Stimulated activated naive CD4-positive, alpha-beta T cell treated with Interleukin-2 at 50 U/mL for 16 hours (primary cell): ENCODE data around the gene GLI1.
"Not testable (repeated sequence)": the region's sequence is repeated elsewhere in the genome, so short reads cannot be mapped to it uniquely, and the experiment has no call there.

ENCODE experiments used
- DNase-seq: peaks from one replicate; lab custom pipeline; 2025; lab: John Stamatoyannopoulos, UW

Gene GLI1

DNA sequence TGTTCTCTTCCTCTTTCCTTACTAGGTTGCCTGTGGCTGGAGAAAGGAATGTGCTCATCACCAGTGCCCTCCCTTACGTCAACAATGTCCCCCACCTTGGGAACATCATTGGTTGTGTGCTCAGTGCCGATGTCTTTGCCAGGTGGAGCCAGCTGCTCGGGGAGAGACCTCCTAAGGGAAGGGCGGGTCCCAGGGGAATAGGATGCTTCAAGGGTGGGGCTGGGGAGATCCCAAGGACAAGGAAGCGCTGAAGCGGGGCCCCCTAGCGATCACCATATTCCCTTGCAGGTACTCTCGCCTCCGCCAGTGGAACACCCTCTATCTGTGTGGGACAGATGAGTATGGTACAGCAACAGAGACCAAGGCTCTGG is 38.5 kb downstream of the GLI1 start:
- DNase-seq, result no peak

DNA sequence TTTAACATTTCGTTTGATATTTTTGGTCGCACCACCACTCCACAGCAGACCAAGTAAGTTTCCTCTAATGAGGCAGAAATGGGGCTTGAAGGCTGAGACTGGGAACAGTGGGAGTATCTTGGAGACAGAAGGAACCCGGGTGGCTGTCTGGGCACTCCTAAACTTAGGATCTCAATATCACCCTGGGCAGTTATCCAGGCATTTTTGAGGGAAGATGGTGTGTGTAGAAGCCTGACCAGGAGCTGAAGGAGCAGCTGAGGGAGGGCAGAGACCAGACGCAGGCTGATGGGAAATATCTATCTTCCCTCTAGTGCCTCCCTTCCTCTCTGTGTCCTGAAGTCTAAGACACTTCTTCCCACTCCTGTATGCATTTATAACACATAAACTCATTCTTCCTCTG is 39.0 kb downstream of the GLI1 start:
- DNase-seq, result no peak

DNA sequence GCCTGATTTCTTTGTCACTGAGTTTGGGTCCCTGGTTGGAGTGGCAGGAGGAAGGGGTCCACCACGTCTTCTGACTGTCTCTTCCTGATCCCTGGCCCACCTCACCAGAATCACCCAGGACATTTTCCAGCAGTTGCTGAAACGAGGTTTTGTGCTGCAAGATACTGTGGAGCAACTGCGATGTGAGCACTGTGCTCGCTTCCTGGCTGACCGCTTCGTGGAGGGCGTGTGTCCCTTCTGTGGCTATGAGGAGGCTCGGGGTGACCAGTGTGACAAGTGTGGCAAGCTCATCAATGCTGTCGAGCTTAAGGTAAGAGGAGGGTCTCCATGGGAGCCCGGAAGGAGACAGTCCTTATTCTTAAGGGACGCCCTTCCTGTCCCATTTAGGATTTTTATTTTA is 40.6 kb downstream of the GLI1 start:
- DNase-seq, result no peak

DNA sequence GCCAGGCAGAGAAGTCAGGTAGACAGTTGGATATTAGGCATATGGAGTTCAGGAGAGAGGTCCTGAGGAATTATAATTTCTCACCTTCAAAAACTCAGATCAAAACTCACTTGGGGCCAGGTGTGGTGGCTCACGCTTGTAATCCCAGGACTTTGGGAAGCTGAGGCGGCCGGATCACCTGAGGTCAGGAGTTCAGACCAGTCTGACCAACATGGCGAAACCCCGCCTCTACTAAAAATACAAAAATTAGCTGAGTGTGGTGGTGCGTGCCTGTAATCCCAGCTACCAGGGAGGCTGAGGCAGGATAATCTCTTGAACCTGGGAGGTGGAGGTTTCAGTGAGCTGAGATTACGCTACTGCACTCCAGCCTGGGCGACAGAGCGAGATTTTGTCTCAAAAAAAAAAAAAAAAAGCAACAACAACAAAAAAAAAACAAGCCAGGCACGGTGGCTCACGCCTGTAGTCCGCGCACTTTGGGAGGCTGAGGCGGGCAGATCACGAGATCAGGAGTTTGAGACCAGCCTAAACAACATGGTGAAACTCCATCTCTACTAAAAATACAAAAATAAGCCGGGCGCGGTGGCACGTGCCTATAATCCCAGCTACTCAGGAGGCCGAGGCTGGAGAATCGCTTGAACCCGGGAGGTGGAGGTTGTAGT is 42.9 kb downstream of the GLI1 start:
- not testable (repeated sequence) for DNase-seq

DNA sequence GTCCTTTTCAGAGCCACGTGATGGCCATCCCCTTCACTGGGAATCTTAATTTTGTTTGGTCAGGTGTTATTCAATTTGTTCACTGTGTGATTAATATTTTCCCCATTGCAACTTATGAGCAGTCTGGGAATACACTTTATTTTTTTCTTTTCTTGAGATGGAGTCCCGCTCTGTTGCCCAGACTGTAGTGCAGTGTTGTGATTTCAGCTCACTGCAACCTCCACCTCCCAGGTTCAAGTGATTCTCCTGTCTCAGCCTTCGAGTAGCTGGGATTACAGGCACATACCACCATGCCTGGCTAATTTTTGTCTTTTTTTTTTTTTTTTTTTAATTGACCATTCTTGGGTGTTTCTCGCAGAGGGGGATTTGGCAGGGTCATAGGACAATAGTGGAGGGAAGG is 47.0 kb downstream of the GLI1 start:
- not testable (repeated sequence) for DNase-seq

DNA sequence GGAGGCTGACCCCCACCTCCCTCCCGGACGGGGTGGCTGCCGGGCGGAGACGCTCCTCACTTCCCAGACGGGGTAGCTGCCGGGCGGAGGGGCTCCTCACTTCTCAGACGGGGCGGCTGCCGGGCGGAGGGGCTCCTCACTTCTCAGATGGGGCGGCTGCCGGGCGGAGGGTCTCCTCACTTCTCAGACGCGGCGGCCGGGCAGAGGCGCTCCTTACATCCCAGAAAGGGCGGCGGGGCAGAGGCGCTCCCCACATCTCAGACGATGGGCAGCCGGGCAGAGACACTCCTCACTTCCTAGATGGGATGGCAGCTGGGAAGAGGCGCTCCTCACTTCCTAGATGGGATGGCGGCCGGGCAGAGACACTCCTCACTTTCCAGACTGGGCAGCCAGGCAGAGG is 48.2 kb downstream of the GLI1 start:
- DNase-seq, result not testable (repeated sequence)

DNA sequence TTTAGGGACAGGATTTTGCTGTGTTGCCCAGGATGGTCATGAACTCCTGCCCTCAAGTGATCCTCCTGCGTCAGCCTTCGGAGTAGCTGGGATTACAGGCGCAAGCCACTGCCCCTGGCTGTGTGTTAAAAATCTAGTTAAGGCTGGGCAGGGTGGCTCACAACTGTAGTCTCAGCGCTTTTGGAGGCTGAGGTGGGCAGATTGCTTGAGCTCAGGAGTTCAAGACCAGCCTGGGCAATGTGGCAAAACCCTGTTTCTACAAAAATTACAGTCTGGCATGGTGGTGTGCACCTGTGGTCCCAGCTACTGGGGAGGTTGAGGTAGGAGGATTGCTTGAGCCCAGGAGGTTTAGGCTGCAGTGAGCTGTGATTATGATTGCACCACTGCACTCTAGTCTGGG is 51.6 kb downstream of the GLI1 start:
- DNase-seq, result no peak

DNA sequence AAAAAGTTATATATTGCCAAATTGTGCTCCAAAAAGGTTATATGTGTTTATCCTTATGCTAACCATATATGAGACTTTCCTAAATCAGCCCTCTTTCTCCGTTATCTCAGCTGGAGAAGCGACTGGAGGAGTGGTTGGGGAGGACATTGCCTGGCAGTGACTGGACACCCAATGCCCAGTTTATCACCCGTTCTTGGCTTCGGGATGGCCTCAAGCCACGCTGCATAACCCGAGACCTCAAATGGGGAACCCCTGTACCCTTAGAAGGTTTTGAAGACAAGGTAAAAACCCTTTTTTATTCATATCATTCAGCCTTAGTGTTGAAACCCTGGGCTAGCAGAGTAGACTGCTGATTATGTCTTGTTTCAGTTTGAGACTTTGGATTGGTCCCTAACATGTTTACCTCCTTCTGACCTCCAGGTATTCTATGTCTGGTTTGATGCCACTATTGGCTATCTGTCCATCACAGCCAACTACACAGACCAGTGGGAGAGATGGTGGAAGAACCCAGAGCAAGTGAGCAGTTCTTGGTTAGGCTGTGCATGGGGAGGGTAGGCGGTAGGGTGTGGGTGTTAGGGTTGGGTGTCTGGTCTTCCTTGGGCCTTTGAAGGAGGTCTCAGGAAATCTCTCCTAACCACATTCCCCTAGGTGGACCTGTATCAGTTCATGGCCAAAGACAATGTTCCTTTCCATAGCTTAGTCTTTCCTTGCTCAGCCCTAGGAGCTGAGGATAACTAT is 52.2 kb downstream of the GLI1 start:
- no peak for DNase-seq

DNA sequence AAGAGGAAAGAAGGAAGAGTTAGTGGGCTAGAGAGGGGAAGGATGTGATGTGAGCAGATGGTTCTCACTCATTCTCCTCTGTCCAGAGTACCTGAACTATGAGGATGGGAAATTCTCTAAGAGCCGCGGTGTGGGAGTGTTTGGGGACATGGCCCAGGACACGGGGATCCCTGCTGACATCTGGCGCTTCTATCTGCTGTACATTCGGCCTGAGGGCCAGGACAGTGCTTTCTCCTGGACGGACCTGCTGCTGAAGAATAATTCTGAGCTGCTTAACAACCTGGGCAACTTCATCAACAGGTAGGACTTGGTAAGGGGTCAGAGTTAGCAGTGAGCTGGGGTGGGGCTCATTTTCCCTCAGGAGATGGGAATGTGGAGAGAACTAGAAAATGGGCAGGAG is 53.1 kb downstream of the GLI1 start:
- no peak for DNase-seq

DNA sequence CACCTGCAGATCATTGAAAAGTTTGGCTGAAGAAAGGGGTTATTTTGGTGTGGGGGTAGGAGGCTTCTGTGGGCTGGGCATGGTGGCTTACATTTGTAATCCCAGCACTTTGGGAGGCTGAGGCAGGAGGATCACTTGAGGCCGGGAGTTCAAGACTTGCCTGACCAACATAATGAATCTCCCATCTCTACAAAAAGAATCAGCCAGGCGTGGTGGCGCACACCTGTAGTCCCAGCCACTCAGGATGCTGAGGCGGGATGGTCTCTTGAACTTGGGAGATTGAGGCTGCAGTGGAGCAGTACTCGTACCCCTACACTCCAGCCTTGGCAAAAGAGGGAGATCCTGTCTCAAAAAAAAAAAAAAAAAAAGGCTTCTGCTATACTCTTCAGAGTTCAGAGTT is 53.7 kb downstream of the GLI1 start:
- no peak for DNase-seq

DNA sequence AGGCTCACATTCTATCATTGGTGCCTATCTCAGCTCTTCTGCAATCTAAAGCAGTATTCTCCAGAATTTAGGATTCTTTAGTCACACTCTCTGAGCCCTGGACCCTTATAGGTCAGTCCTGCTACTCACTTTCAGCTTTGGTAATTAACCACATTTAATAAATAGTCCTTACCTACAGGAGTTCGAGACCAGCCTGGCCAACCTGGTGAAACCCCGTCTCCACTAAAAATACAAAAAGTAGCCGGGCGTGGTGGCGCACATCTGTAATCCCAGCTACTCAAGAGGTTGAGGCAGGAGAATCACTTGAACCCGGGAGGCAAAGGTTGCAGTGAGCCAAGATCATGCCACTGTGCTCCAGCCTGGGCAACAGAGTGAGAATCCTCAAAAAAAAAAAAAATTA is 54.1 kb downstream of the GLI1 start:
- not testable (repeated sequence) for DNase-seq

DNA sequence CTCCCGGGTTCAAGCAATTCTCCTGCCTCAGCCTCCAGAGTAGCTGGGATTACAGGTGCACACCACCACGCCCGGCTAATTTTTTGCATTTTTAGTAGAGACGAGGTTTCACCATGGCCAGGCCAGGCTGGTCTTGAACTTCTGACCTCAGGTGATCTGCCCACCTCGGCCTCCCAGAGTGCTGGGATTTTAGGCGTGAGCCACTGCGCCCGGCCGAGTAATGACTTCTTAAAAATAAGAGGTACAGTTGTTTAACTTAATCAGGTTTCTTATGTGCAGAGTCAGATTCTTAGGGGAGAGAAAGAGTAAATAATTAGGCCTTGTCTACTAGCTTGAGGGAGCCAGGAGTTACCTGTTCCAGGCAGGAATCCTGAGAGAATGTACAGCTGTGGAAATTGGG is 54.7 kb downstream of the GLI1 start:
- DNase-seq, result not testable (repeated sequence)

DNA sequence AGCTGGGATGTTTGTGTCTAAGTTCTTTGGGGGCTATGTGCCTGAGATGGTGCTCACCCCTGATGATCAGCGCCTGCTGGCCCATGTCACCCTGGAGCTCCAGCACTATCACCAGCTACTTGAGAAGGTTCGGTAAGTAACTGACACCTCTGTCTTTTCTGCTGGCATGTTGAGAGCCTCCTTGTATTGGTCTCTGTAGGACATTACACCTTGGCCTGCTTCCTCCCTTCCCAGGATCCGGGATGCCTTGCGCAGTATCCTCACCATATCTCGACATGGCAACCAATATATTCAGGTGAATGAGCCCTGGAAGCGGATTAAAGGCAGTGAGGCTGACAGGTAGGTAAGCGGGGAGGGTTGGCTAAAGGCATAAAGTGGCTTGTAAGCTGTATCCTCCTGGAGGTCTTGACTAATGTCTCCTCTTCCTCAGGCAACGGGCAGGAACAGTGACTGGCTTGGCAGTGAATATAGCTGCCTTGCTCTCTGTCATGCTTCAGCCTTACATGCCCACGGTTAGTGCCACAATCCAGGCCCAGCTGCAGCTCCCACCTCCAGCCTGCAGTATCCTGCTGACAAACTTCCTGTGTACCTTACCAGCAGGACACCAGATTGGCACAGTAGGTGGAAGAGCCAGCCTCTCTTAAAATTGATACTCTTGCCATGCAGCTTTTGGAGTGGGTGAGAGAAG is 55.3 kb downstream of the GLI1 start:
- DNase-seq, result no peak

DNA sequence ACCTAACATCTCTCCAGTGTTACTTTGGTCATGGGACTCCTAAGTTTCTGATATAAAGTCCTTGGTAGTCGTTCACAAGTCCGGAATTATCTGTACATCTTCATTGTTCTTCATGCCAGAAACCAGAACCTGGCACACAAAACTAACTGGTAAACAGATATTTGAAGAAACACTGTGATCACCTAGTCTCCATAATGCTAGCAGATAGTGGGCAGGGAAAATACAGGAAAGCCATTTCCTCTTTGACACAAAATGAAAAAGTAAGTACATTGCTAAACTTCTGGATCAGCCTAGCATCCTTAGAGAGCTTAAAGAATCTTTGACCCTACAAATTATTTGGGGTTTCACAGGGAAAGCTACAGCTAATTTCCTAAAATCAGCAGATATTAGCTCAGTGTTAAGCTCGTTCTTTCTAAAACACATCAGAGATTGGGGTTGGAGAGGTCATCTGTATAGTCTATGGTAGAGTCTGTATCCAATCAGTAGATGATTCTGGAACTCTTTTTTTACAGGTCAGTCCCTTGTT is 55.9 kb downstream of the GLI1 start:
- DNase-seq, result no peak

DNA sequence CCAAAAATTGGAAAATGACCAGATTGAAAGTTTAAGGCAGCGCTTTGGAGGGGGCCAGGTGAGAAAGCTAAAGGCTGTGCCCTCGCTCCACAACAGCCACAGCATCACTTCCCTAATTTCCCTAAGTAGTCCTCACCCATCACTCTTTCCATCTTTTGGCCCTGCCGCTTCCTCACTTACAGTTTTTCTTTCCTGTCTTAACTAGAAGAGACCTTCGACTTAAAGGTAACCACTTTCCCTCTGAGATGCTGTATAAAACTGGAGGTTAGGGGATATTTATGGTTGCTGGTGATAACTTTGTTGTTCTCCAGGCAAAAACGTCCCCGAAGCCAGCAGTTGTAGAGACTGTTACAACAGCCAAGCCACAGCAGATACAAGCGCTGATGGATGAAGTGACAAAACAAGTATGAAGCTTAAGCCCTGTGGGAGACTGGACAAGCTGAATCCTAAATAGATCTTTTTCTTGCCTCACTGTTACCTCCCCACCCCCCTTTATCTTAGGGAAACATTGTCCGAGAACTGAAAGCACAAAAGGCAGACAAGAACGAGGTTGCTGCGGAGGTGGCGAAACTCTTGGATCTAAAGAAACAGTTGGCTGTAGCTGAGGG is 56.5 kb downstream of the GLI1 start:
- DNase-seq, result no peak

DNA sequence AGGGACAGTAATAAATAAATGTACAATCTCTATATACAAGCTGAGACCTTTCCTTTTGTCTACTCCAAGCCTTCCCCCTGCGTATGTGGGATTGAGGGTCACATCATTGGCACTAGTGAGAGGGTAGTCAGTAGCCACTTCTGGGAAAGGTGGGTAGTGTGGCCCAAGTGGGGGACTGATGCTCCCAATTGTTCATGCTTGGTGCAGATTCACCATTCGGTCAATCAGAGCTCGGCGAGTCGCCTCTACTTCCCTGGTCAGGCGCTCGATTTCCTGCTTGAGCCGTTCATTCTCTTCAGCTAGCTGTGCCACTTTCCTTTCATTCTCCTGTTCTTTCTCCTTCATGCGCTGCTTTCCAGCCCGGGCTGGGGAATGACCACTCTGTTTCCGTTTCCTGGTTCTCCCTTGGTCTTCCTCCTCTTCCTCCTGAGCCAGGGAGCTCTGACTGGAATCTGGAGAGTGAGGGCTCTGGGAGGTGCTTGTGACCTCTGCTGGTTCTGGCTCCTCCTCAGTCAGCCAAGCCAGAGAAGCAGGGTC is 57.1 kb downstream of the GLI1 start:
- DNase-seq, result no peak

DNA sequence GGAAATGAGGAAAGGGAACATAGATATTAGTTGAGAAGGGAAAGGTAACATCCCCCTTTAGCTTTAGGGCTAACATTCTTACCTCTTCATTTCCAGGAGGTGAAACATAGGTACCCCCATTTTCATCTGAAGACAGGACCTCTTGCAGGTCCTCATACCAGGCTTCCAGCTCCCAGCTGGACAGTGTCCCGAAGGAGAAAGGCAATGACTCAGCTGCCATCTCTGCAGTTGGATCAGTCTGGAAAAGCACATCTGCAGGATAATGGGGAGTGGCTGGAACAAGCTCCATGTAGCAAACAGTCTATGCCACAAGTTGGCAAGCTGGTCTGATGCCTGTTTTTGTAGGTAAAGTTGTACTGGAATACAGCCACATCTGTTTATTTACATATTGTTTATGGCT is 57.6 kb downstream of the GLI1 start:
- no peak for DNase-seq

DNA sequence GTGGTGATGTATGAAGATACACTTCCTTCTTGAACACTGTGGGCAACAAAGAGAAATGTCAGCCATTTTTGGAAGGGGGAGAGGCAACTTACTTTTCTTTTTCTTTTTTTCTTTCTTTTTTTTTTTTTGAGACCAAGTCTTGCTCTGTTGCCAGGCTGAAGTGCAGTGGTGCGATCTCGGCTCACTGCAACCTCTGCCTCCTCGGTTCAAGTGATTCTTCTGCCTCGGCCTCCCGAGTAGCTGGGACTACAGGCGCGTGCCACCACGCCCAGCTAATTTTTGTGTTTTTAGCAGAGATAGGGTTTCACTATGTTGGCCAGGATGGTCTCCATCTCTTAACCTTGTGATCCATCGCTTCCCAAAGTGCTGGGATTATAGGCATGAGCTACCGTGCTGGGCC is 58.1 kb downstream of the GLI1 start:
- not testable (repeated sequence) for DNase-seq

DNA sequence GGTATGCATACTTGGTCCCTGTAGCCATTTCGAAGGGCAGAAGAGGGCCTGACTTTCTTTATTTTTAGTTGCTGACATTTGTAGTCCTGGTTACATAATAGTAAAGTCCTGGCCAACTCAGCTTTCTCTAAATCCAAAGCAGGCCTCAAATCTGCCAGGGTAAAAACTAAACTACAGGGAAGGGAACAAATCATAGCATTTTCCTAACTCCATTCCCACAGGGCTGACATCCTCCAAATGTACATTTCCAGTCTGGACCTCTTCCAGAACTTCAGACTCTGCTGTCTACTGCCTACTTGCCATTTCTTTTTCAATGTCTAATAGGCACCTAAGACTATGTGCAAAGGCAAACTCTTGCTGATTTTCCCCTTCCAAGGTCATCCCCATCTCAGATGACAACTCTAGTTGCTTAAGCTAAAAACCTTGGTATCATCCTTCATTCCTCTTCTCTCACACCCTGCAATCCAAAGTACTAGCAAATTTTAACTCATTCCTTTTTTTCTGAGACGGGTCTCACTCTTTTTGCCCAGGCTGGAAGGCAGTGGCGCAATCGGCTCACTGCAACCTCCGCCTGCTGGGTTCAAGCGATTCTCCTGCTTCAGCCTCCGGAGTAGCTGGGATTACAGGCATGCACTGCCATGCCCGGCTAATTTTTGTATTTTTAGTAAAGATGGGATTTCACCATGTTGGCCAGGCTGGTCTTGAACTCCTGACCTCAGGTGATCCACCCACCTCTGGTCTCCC is 58.8 kb downstream of the GLI1 start:
- DNase-seq, result no peak

DNA sequence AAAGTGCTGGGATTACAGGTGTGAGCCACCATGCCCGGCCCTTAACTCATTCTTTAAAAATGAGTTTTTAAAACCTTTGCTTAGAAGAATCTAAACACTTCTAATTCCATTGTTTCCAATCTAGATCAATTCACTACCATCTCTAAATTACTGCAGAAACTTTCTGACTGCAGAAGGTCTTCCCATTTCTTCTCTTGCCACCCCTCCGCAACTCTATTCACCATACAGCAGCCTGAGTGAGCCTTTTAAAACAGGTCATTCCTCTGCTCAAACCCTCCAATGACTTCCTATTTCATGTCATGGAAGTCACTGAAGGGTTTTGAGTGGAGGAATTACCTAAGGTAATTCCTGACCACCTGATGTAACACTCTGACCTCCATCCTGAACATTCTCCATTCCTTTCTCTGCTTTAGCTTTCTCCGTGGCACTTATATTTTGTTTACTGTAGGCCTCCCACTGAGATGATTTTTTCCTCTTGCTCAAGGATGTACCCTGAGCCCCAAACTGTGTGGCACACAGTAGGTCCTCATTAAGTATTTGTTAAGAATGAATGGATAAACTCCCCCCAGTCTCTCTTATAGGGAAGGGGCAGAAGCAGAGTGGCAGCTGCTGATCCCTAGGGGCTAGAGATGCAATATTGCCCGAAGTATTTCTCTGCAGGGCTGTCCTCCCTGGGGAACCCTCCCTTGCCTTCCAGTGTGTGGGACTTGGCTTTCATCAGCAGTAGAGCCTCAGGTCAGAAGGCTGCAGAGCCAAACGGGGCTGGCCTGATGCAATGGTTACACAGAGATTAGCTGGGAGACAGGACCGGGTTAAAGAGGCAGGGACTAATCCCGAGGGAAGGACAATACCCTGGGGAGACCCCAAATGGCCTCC is 59.6 kb downstream of the GLI1 start:
- DNase-seq, result no peak

DNA sequence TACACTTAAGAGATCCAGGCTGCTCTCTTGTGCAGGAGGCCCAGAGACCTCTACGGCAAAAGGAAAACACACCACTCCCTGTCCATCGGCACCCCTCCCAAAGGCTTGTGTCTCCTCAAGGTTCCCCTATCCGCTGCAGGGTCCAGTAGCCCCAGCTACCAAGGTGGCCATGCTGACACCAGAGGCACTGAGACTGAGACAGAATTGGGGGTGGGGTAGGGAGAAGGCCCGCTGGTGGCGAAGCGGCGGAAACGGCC is 60.1 kb downstream of the GLI1 start:
- no peak for DNase-seq
